ENCODE data around the gene RSBN1. TPM values are rescaled to one million over a fixed set of nuclear protein-coding genes. Genes with fewer than 3 reads are reported as not detected.

Gene RSBN1
- total RNA-seq, 4 donors from 2014 or later: 20.2 to 25.4 (median 22.6) TPM

GRCh38 chr1:113769601-113769970, 42.7 kb downstream of the RSBN1 start:
- H3K27ac ChIP-seq: no peak overlapping the region
- H3K4me1 ChIP-seq: peaks cover 0 to 28% (median 0%) of the 10 kb centered on the region in 3 donors
- TF ChIP-seq CTCF (IDR thresholded peaks at IDR 0.05) (no peak), POLR2AphosphoS5 (IDR thresholded peaks at IDR 0.05) (no peak), EP300 (IDR thresholded peaks at IDR 0.05) (no peak), POLR2A (IDR thresholded peaks at IDR 0.05) (no peak)
- no peaks in the 10 kb centered on the region for H3K27me3 ChIP-seq
- H3K4me3 ChIP-seq: no peak overlapping the region
- ATAC-seq: no peak
- no peaks in the 10 kb centered on the region for H3K9me3 ChIP-seq
- H3K36me3 ChIP-seq: peaks cover 0 to 46% of the 10 kb centered on the region in 2 donors

GRCh38 chr1:113768916-113769600, 43.2 kb downstream of the RSBN1 start:
- ATAC-seq: no peak
- Histone ChIP-seq H3K36me3 (peaks cover 0 to 41% of the 10 kb centered on the region in 2 donors), H3K27ac (no peak overlapping the region), H3K9me3 (no peaks in the 10 kb centered on the region), H3K27me3 (no peaks in the 10 kb centered on the region), H3K4me1 (peaks cover 0 to 28% (median 0%) of the 10 kb centered on the region in 3 donors), H3K4me3 (no peak overlapping the region)
- TF ChIP-seq POLR2A (IDR thresholded peaks at IDR 0.05) (no peak), EP300 (IDR thresholded peaks at IDR 0.05) (no peak), POLR2AphosphoS5 (IDR thresholded peaks at IDR 0.05) (no peak), CTCF (IDR thresholded peaks at IDR 0.05) (no peak)
- 64 to 100% methylated on average over 1 of the region's 1 CpG for WGBS, 2 donors (ENCODE audit: low coverage in 1 of 2)

- Histone ChIP-seq H3K27me3 (no peaks in the 10 kb centered on the region), H3K4me3 (no peak overlapping the region), H3K36me3 (peaks cover 0 to 38% of the 10 kb centered on the region in 2 donors), H3K4me1 (peaks cover 0 to 15% (median 0%) of the 10 kb centered on the region in 3 donors), H3K9me3 (no peaks in the 10 kb centered on the region), H3K27ac (no peak overlapping the region)
- 81 to 100% methylated on average over 1 to 2 of the region's 2 CpGs for WGBS, 2 donors (ENCODE audit: low coverage in 1 of 2)
- ATAC-seq: no peak
- TF ChIP-seq CTCF (IDR thresholded peaks at IDR 0.05): no peak
- TF ChIP-seq EP300 (IDR thresholded peaks at IDR 0.05): no peak
- TF ChIP-seq POLR2AphosphoS5 (IDR thresholded peaks at IDR 0.05): no peak
- TF ChIP-seq POLR2A (IDR thresholded peaks at IDR 0.05): no peak
Observed at GRCh38 chr1:113765306-113766230, 46.7 kb downstream of the RSBN1 start.

GRCh38 chr1:113763661-113764060, 48.6 kb downstream of the RSBN1 start:
- no peak for ATAC-seq
- Histone ChIP-seq H3K27me3 (no peaks in the 10 kb centered on the region), H3K27ac (no peak overlapping the region), H3K9me3 (no peaks in the 10 kb centered on the region), H3K4me1 (peaks cover 0 to 9% (median 0%) of the 10 kb centered on the region in 3 donors), H3K4me3 (no peak overlapping the region), H3K36me3 (peaks cover 0 to 38% of the 10 kb centered on the region in 2 donors)
- WGBS, 2 donors (ENCODE audit: low coverage in 1 of 2): 86 to 95% methylated on average over 2 of the region's 2 CpGs
- no peak for TF ChIP-seq EP300 (IDR thresholded peaks at IDR 0.05)
- no peak for TF ChIP-seq POLR2A (IDR thresholded peaks at IDR 0.05)
- no peak for TF ChIP-seq CTCF (IDR thresholded peaks at IDR 0.05)
- no peak for TF ChIP-seq POLR2AphosphoS5 (IDR thresholded peaks at IDR 0.05)

Data from gastroesophageal sphincter (tissue), 4 donors.